Esophagus squamous epithelium (tissue), 4 donors: ENCODE measurements around the gene SDHC.
"Not testable (repeated sequence)": the region's sequence is repeated elsewhere in the genome, so short reads cannot be mapped to it uniquely, and the experiment has no call there.

Experiments
- POLR2A ChIP-seq, 4 donors: fragments of 450-650 bp; IDR thresholded peaks; one replicate each; pipeline ENCODE4 v1.6.1; 2017; ENCODE audit warnings: antibody characterized with exemption in 4 of 4, mild to moderate bottlenecking in 4 of 4, moderate library complexity in 3 of 4
- TF ChIP-seq, protein P1 (sequence below), 6 experiments: fragments of 450-650 bp in 4 of 6; fragments of 200-600 bp in 2 of 6; sonication (generic) in 2 of 6; IDR thresholded peaks; one replicate each; pipeline ENCODE4 v1.5.1; 2016 to 2019; ENCODE audit warnings: antibody characterized with exemption in 6 of 6, mild to moderate bottlenecking in 4 of 6, moderate library complexity in 4 of 6

DNA sequence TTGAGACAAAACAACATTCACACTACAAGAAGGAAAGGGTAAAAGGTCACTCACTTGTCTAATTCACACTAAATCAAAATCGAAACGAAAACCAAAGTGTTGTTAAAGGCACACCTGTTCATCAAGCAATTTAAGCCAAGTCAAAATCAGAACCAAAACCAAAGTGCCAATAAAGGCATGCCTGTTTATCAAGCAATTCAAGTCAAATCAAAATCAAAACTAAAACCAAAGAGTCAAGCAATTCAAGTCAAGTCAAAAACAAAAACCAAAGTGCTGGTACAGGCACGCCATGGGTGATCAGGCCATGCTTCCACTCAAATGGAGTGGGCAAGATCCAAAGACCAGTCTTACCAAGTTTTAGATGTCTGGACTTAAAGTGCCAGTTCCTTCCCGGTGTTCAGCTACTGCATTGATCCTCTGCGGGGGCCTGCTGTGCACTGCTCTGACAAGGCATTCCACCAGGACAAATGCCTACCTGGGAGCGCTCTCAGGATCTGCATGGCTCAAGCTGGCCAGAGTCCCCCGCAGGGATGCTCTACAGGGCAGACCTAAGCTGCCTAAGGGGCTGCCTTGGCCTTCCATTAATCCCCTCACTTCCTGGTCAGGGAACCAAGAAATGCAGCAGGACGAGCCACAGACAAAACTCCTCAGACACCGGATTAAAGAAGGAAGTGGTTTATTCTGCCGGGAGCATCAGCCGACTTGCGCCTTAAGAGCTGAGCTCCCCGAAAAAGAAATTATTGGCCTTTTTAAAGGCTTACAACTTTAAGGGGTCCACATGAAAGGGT is 95.9 kb downstream of the SDHC start:
- TF ChIP-seq, protein P1, sequence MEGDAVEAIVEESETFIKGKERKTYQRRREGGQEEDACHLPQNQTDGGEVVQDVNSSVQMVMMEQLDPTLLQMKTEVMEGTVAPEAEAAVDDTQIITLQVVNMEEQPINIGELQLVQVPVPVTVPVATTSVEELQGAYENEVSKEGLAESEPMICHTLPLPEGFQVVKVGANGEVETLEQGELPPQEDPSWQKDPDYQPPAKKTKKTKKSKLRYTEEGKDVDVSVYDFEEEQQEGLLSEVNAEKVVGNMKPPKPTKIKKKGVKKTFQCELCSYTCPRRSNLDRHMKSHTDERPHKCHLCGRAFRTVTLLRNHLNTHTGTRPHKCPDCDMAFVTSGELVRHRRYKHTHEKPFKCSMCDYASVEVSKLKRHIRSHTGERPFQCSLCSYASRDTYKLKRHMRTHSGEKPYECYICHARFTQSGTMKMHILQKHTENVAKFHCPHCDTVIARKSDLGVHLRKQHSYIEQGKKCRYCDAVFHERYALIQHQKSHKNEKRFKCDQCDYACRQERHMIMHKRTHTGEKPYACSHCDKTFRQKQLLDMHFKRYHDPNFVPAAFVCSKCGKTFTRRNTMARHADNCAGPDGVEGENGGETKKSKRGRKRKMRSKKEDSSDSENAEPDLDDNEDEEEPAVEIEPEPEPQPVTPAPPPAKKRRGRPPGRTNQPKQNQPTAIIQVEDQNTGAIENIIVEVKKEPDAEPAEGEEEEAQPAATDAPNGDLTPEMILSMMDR (IDR thresholded peaks at IDR 0.05) = not testable (repeated sequence)
- TF ChIP-seq POLR2A (IDR thresholded peaks at IDR 0.05) = not testable (repeated sequence)
